HepG2 (cell line): ENCODE data around the gene CARD9.
"Not testable (repeated sequence)": the region's sequence is repeated elsewhere in the genome, so short reads cannot be mapped to it uniquely, and the experiment has no call there.

Source experiments
- CTCF ChIP-seq: sonication (generic); formaldehyde crosslinking; IDR thresholded peaks from 2 replicates; pipeline ENCODE4 v1.5.0; 2020; ENCODE audit warnings: mild to moderate bottlenecking, missing genetic modification reagents, moderate library complexity
- EP300 ChIP-seq, 3 experiments: sonication (generic) in 1 of 3; formaldehyde crosslinking in 1 of 3; IDR thresholded peaks; 2 replicates each; pipeline versions ENCODE4 v1.5.1 to v1.6.1; 2011 to 2020; ENCODE audit warnings: low read depth in 2 of 3, low read length in 2 of 3, borderline replicate concordance in 1 of 3, improper control_type of control experiment in 1 of 3, mild to moderate bottlenecking in 1 of 3, missing genetic modification reagents in 1 of 3, moderate library complexity in 1 of 3
- EZH2 ChIP-seq: conservative IDR thresholded peaks from 2 replicates; pipeline ENCODE4 v1.6.1; 2012; ENCODE audit warnings: mild to moderate bottlenecking, low read depth, low read length, moderate library complexity
- GATAD1 ChIP-seq: IDR thresholded peaks from 2 replicates; pipeline ENCODE4 v1.6.1; 2016; ENCODE audit warnings: missing genetic modification reagents, missing compliant biosample characterization
- JUN ChIP-seq: sonication (generic); formaldehyde crosslinking; IDR thresholded peaks from 2 replicates; pipeline ENCODE4 v1.4.0; 2020; ENCODE audit warnings: mild to moderate bottlenecking, missing genetic modification reagents
- MAZ ChIP-seq, 2 experiments: sonication (generic) in 1 of 2; formaldehyde crosslinking in 1 of 2; IDR thresholded peaks; 2 replicates each; pipeline versions ENCODE4 v1.5.0 to v1.6.1; 2012 to 2020; ENCODE audit warnings: low read depth in 2 of 2, mild to moderate bottlenecking in 2 of 2, borderline replicate concordance in 1 of 2, improper control_type of control experiment in 1 of 2, low read length in 1 of 2, missing genetic modification reagents in 1 of 2, moderate library complexity in 1 of 2
- MEF2D ChIP-seq: sonication (generic); formaldehyde crosslinking; IDR thresholded peaks from 2 replicates; pipeline ENCODE4 v1.5.1; 2020; ENCODE audit warnings: mild to moderate bottlenecking, missing genetic modification reagents
- NR1H2 ChIP-seq: sonication (generic); formaldehyde crosslinking; IDR thresholded peaks from 2 replicates; pipeline ENCODE4 v1.8.1; 2022; ENCODE audit warnings: low read depth, missing genetic modification reagents, borderline replicate concordance
- PHF5A ChIP-seq: IDR thresholded peaks from one replicate; pipeline ENCODE4 v1.6.1; 2018; ENCODE audit warnings: low read depth, missing genetic modification reagents; ENCODE audit not compliant: unreplicated experiment
- THAP7 ChIP-seq: sonication (generic); formaldehyde crosslinking; IDR thresholded peaks from 2 replicates; pipeline ENCODE4 v1.8.1; 2023; ENCODE audit warnings: mild to moderate bottlenecking, missing genetic modification reagents
- ZNF770 ChIP-seq: sonication (generic); formaldehyde crosslinking; IDR thresholded peaks from 2 replicates; pipeline ENCODE4 v1.5.0; 2020; ENCODE audit warnings: mild to moderate bottlenecking, missing genetic modification reagents
- ZSCAN29 ChIP-seq: sonication (generic); formaldehyde crosslinking; conservative IDR thresholded peaks from 2 replicates; pipeline ENCODE4 v1.4.0; 2020; ENCODE audit warnings: mild to moderate bottlenecking, missing genetic modification reagents

- not testable (repeated sequence) for TF ChIP-seq NR1H2 (CRISPR knock-in tag); GATAD1 (CRISPR knock-in tag); CTCF (CRISPR knock-in tag); THAP7 (CRISPR knock-in tag); MAZ (IDR thresholded peaks at IDR 0.05; ENCODE audit: borderline replicate concordance, low read depth, low read length); MAZ (CRISPR knock-in tag; IDR thresholded peaks at IDR 0.05; ENCODE audit: low read depth); MEF2D (CRISPR knock-in tag); EP300 (IDR thresholded peaks at IDR 0.05; ENCODE audit: low read depth in 2 of 2, low read length in 2 of 2); EP300 (CRISPR knock-in tag; IDR thresholded peaks at IDR 0.05; ENCODE audit: borderline replicate concordance); PHF5A; ZNF770; JUN (CRISPR knock-in tag); EZH2; ZSCAN29 (CRISPR knock-in tag)
Observed at GRCh38 chr9:136351868-136352267, 21.6 kb downstream of the CARD9 start.
